ENCODE measurements around the gene GADL1.

- TF ChIP-seq CTCF (IDR thresholded peaks at IDR 0.05) = no peak
- no peak for TF ChIP-seq POLR2A (IDR thresholded peaks at IDR 0.05)
Observed at GRCh38 chr3:30708472-30708871, 186.0 kb downstream of the GADL1 start.

All from adrenal gland (tissue), 5 donors.